Glutamatergic neuron (in vitro differentiated cells): ENCODE measurements around the gene MYOD1. TPM values are rescaled to one million over a fixed set of nuclear protein-coding genes. Genes with fewer than 3 reads are reported as not detected.
A peak's percentile ranks its signal among the peaks of the same experiment; 100 is the strongest.

Experiments
- DNase-seq: peaks from one replicate; pipeline ENCODE4 v3.0.0; 2022
- H3K27ac Mint-ChIP-seq: one replicate; pipeline ENCODE4 v1.8.0; 2020; ENCODE audit warnings: mild to moderate bottlenecking, mixed read lengths, inconsistent platforms; ENCODE audit not compliant: unreplicated experiment
- H3K27me3 Mint-ChIP-seq: one replicate; pipeline ENCODE4 v1.8.0; 2020; ENCODE audit warnings: mild to moderate bottlenecking, moderate library complexity, mixed read lengths, inconsistent platforms; ENCODE audit not compliant: unreplicated experiment
- H3K36me3 Mint-ChIP-seq: one replicate; pipeline ENCODE4 v1.8.0; 2020; ENCODE audit warnings: mild to moderate bottlenecking, mixed read lengths, inconsistent platforms; ENCODE audit not compliant: unreplicated experiment
- H3K4me1 Mint-ChIP-seq: one replicate; pipeline ENCODE4 v1.8.0; 2020; ENCODE audit warnings: mild to moderate bottlenecking, low read depth, mixed read lengths, inconsistent platforms; ENCODE audit not compliant: unreplicated experiment
- H3K4me3 Mint-ChIP-seq: one replicate; pipeline ENCODE4 v1.8.0; 2020; ENCODE audit warnings: mild to moderate bottlenecking, mixed read lengths, inconsistent platforms; ENCODE audit not compliant: unreplicated experiment
- H3K9me3 Mint-ChIP-seq: one replicate; pipeline ENCODE4 v1.8.0; 2020; ENCODE audit warnings: mild to moderate bottlenecking, moderate library complexity, mixed read lengths, inconsistent platforms; ENCODE audit not compliant: unreplicated experiment
- long read RNA-seq: library from polyadenylated mRNA; unstranded; transcript quantifications from one replicate; pipeline ENCODE4 v2.0.0, GENCODE V29; 2020; ENCODE audit not compliant: unreplicated experiment
- total RNA-seq: library from RNA; stranded (reverse); fragmentation: NEBNext Ultra II Directional; extraction: Animal tissue kit (Norgen Biotek cat#: 25700); gene quantifications from one replicate; pipeline ENCODE4 v1.2.1, GENCODE V29; 2021; ENCODE audit not compliant: unreplicated experiment
- TF ChIP-seq, protein P1 (sequence below): fragments of 200-600 bp; sonication (generic); IDR thresholded peaks from one replicate; pipeline ENCODE4 v1.5.0; 2021; ENCODE audit not compliant: partially characterized antibody, unreplicated experiment

Gene MYOD1
- not detected for total RNA-seq
- long read RNA-seq: 0 reads

DNA sequence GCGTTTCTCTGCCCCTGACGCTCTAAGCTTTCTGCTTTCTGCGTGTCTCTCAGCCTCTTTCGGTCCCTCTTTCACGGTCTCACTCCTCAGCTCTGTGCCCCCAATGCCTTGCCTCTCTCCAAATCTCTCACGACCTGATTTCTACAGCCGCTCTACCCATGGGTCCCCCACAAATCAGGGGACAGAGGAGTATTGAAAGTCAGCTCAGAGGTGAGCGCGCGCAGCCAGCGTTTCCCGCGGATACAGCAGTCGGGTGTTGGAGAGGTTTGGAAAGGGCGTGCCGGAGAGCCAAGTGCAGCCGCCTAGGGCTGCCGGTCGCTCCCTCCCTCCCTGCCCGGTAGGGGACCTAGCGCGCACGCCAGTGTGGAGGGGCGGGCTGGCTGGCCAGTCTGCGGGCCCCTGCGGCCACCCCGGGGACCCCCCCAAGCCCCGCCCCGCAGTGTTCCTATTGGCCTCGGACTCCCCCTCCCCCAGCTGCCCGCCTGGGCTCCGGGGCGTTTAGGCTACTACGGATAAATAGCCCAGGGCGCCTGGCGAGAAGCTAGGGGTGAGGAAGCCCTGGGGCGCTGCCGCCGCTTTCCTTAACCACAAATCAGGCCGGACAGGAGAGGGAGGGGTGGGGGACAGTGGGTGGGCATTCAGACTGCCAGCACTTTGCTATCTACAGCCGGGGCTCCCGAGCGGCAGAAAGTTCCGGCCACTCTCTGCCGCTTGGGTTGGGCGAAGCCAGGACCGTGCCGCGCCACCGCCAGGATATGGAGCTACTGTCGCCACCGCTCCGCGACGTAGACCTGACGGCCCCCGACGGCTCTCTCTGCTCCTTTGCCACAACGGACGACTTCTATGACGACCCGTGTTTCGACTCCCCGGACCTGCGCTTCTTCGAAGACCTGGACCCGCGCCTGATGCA lies at the start of gene MYOD1:
MYOD1 (plus strand) TSS at position 544 of the 910 bp plus-strand sequence; CDS start at position 756, 212 bp downstream.
- Mint-ChIP-seq H3K4me3 (peak within 1 kb of the TSS; percentile 59), H3K27me3 (peaks cover 26% of the 10 kb centered on the region), H3K4me1 (no peaks in the 10 kb centered on the region), H3K36me3 (peaks cover 4% of the 10 kb centered on the region), H3K9me3 (no peaks in the 10 kb centered on the region), H3K27ac (no peak within 1 kb of the TSS)
- peak; percentile 58 for DNase-seq
- TF ChIP-seq, protein P1, sequence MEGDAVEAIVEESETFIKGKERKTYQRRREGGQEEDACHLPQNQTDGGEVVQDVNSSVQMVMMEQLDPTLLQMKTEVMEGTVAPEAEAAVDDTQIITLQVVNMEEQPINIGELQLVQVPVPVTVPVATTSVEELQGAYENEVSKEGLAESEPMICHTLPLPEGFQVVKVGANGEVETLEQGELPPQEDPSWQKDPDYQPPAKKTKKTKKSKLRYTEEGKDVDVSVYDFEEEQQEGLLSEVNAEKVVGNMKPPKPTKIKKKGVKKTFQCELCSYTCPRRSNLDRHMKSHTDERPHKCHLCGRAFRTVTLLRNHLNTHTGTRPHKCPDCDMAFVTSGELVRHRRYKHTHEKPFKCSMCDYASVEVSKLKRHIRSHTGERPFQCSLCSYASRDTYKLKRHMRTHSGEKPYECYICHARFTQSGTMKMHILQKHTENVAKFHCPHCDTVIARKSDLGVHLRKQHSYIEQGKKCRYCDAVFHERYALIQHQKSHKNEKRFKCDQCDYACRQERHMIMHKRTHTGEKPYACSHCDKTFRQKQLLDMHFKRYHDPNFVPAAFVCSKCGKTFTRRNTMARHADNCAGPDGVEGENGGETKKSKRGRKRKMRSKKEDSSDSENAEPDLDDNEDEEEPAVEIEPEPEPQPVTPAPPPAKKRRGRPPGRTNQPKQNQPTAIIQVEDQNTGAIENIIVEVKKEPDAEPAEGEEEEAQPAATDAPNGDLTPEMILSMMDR: no peak

DNA sequence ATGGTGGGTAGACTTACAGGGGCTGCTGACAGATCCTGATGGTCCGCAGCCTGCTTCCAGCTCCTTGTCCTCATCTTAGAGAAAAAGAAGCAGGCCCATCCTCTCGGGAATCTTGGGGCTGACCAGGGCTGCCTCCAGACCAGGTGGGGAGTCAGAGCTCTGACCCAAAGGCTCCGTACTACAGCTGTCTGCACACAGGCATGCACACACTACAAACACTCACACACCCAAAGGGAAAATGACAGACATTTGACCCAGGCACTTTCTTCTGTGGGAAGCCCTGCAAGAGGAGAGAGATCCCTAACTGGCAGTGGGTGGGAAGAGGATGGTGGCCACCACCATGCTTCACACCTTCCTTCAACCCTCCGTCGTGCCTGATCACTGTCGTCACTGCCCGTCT lies 46.9 kb upstream of the MYOD1 start:
- no peak for DNase-seq
- peaks cover 4% of the 10 kb centered on the region for H3K27me3 Mint-ChIP-seq

GRCh38 chr11:17673951-17674350 lies 45.4 kb upstream of the MYOD1 start:
- Mint-ChIP-seq H3K27ac (no peak overlapping the region), H3K4me1 (no peaks in the 10 kb centered on the region), H3K27me3 (peaks cover 4% of the 10 kb centered on the region), H3K36me3 (peaks cover 20% of the 10 kb centered on the region), H3K9me3 (no peaks in the 10 kb centered on the region), H3K4me3 (no peak overlapping the region)
- TF ChIP-seq, protein P1: no peak
- no peak for DNase-seq

More for the DNA sequence above, 46.9 kb upstream of the MYOD1 start:
- no peaks in the 10 kb centered on the region for H3K4me1 Mint-ChIP-seq
- H3K4me3 Mint-ChIP-seq: no peak overlapping the region
- peaks cover 20% of the 10 kb centered on the region for H3K36me3 Mint-ChIP-seq
- H3K9me3 Mint-ChIP-seq: no peaks in the 10 kb centered on the region
- TF ChIP-seq, protein P1: no peak
- no peak overlapping the region for H3K27ac Mint-ChIP-seq

GRCh38 chr11:17682848-17683247 lies 36.5 kb upstream of the MYOD1 start:
- no peaks in the 10 kb centered on the region for H3K27me3 Mint-ChIP-seq

More at GRCh38 chr11:17682848-17683247, 36.5 kb upstream of the MYOD1 start:
- Mint-ChIP-seq H3K4me3 (no peak overlapping the region), H3K9me3 (no peaks in the 10 kb centered on the region), H3K4me1 (no peaks in the 10 kb centered on the region), H3K27ac (no peak overlapping the region), H3K36me3 (no peaks in the 10 kb centered on the region)
- TF ChIP-seq, protein P1: no peak
- DNase-seq: no peak
